CD4-positive, alpha-beta T cell treated with Interleukin-6 at 100 ng/mL for 8 hours (primary cell): ENCODE measurements around the gene SREBF1.

Source experiments
- DNase-seq: peaks from one replicate; pipeline ENCODE4 v3.0.0-alpha.2; 2020; ENCODE audit warnings: mixed read lengths, low spot score

The SREBF1 gene

DNA sequence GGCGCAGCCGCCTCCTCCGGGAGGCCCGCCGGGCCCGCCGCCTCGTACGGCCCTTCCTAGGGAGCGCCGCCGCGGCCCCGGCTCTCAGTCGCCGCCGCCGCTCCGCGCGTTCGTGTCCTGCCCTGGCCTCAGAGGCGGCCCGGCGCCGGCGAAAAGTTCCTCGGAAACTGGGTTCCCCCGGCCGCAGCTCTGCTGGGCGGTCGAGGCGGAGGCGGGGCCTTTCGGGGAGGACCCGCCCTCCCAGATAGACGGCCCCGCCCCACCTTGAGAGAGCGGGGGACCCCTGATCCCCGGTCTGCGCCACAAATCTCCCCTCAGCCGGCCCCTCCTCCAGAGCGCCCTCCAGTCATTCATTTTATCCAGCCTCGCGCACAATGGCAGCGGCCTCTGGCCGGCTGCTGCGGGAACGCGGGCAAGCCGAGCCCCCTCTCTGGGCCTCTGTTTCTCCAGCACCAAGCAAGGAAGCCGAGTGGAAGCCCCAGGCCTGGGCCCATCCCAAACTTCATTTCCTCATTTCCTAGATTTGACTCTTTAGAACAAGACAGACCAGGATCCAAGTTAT, at the start of gene SREBF1:
SREBF1 (minus strand) TSS at position 169 of the 562 bp plus-strand sequence. CDS start 169 bp downstream, outside the sequence.
- peak; percentile 54 for DNase-seq

DNA sequence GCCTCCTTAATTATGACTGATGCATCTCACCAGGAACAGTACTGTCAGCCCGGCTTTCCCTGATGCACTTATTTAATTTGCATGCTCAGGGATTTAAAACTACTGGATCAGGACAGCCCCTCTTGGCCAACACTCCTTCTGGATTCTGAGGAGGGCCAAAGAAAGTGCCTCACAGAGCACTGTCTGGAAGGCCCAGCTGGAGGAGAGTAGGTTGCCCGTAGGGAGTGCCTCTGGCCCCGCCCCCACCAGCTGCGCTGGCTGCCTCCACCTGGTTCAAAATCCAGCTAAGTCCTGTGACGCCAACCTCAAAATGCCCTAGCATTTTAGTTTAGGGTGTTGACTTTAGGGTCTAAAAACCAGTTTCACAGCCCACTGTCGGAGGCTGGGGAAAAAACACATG, 49.4 kb upstream of the SREBF1 start:
- no peak for DNase-seq

DNA sequence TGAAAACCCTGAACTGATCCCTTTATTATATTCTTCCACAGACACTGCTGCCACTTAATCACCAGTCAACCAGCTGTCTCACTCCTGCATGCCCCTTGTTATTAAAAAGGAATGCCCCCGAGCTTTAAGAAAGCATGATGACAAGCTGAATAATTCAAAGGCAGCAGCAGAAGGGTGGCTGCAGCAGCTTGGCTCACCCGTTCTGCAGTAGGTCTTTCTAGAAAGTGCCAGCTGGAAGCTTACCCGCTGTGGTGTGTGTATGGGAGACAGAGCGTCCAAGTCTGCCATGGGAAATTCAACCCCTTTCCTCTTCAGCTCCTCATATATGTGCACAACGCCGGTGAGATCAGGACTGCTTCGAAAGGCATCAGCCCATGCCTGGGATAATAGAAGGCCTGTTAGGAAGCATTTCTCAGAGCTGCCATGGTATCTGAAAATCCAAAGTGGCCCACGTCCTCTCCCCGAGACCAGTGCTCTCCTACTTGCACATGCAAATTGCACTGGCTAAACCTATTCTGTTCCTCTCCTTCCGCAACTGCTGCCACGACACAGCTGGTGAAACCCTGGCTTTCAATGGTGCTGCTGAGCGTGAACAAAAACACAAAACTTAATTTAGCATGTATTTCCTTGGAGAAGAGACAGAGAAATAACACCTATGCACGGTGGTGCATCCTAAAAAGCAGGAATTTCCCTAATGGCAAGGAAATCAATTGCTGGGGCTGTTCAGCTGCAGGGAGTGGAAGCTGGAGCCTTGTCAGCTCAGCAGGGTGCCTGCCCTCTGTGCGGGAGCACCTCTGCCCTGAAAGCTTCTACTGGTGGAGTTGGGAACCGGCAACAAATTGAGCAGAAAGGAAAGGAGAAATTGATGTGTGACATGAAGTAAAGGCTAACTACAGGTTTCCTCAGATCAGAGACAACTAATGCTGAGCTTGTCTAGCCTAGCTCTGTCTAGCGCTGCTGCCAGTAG, 47.9 kb upstream of the SREBF1 start:
- no peak for DNase-seq

DNA sequence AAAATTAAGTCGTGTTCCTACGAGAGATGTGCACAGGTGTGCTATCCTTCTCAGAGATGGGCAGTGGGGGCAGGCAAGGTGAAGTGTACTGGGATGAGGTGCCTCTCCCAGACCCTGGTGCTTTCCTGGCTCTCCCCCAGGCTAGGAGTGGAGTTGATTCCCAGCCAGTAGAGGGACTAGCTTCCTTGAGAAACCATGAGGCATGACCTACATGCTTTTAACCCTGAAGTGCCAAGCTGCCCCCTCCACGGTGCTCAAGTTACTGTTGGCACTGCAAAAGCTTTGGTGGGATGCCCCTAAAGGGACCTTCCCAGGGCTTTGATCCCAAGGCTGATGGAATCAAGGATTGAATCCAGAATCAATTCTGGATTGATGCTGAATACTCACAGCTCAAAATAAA, 47.0 kb upstream of the SREBF1 start:
- no peak for DNase-seq

DNA sequence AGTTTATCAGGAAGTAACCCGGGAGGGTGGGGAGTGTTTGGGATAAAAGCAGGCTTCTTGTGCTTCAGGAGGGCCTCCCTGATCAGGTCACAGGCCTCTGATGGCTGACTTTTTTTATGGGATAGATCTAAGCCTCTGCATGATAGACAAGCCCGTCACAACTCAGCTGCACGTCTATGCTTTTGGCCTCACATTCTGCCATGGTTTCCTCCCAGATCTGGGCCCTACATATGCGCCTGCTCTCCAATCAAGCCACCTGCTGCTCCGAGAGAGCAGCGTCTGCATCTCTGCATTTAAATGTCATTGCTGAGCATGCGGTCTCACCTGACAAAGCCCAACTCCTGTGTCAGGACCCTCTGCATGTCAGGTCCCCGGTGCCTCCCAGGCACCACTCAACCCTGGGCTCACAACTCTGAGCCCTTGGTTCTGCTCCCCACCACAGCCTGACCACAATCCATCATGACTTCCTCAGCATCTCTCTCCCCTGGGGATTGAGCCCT, 45.3 kb upstream of the SREBF1 start:
- no peak for DNase-seq

DNA sequence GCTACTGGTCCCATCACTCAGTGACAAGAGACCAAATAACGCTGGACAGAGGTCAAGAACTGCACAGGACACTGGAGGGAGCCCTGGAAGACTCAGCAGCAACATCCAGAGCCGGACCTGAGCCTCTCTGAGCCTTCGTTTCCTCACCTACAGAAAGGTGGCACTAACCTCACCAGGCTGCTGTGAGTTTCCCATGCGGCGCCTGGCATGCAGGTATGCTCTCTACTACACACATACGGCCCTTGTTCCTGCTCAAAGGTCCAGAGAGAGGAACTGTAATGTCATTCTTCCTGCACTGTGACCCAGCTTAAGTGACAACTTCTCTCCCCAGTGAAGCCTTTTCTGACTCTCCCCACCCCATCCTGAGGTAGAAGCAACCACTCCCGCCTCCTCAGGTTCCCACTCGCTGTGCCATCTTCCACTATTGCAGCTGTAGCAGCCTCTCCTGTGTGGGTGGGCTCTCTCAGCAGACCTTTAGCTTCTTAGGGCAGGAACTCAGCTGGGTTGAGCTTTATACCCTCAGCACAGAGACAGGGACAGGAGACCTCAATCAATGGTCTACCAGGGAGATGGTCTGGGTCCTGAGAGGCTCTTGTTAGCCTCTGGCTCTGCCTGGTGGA, 43.9 kb upstream of the SREBF1 start:
- DNase-seq = no peak

DNA sequence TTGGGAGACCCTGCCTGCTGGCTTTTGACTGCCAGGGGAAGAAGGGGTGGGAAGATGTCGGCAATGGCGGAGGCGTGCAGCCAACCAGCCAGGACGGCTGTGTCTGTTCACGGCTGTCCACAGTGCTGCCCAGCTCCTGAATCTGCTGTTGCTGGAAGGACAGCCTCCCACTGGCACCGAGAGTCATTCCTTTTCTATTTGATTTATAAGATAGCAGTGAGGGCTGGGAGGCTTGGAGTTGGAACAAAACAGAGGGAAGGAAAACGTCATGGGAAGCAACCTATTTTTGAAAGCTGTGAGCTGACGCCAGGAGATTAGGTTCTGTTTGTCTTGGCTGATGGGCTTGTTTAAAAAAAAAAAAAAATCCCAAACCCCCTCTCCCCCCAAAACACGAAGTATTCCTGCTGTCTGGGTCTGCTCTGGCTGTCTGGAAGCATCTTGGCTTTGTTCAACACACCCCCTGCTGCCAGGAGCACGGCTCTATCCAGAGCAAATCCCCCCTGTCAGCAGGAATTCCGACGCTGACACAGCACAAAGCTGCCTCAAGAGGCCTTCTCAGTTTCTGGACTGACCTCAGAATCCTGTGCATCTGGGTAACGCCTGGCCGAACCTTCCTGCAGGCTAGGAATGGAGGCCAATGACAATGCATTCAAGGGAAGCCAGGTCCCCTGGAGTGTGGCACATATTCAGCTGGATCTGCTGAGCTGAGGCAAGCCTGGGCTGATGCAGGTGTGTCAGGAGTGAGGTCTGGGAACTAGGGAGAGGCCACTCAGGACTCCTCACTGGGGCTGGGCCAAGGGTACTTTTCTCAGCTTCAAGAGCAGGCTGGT, 41.0 kb upstream of the SREBF1 start:
- DNase-seq = no peak

DNA sequence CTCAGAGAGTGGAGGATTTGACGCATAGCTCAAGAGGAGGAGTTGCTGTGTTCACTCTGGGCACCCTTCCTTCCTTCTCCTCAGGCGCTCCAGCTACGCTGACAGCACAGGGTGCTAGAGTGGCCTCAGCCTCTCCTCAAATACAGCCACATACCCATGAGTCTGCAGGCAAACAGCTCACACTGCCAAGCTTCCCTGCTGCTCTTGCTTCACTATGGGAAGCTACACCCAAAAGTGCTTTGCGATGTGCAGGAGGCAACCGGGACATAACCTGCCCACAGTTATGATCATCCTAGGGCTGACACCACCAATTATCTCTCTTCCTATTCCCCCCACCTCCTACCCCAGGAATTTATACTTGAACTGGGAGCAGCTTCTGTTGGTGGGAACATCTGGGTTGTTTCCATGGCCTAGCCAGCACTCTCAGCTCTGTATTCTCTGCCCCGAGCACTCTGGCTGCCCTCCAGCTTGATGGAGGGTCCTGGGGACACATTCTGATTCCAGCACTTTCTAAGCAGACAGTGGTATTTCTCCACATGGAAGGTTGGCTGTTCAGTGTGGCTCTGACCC, 40.3 kb upstream of the SREBF1 start:
- DNase-seq = no peak

DNA sequence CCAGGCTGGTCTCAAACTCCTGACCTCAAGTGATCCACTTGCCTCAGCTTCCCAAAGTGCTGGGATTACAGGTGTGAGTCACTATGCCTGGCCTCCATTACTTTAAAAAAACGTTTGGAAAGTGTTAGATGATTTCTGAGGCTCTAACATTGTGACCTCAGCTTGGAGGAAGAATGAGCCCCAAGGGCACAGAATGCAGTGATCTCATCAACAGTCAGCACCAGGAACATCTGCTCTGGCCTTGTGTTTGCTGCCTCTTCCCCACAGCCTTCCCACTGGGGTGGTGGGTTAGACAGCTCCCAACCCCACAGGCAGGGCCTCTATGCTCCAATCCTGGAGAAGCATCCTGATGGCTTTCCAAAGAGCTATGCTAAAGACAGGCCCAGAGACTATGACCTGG, 37.7 kb upstream of the SREBF1 start:
- no peak for DNase-seq

DNA sequence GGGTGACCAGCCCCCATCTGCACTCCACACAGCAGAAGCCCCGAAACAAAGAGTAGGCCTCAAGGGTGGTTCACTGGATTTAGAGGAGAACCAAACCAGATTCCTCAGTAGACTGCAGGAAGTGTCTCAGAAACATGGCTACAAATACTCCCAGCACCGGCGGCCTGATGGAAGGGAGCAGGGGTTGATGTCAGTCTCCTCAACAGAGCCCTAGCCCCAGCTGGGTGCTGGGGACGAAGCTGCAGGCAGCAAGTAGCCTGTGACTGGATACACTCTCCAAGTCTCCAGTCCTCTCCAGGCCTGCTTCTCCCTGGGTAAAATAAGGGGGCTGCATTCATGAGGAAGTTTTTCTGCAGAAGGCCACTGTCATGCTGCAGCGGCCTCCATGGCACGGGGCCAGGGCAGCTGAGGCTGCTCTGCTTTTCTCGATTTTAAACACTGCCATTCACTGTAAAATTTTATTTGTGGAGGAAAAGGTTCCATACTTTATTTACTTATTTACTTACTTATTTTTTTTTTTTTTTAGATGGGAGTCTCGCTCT, 36.7 kb upstream of the SREBF1 start:
- DNase-seq = no peak

DNA sequence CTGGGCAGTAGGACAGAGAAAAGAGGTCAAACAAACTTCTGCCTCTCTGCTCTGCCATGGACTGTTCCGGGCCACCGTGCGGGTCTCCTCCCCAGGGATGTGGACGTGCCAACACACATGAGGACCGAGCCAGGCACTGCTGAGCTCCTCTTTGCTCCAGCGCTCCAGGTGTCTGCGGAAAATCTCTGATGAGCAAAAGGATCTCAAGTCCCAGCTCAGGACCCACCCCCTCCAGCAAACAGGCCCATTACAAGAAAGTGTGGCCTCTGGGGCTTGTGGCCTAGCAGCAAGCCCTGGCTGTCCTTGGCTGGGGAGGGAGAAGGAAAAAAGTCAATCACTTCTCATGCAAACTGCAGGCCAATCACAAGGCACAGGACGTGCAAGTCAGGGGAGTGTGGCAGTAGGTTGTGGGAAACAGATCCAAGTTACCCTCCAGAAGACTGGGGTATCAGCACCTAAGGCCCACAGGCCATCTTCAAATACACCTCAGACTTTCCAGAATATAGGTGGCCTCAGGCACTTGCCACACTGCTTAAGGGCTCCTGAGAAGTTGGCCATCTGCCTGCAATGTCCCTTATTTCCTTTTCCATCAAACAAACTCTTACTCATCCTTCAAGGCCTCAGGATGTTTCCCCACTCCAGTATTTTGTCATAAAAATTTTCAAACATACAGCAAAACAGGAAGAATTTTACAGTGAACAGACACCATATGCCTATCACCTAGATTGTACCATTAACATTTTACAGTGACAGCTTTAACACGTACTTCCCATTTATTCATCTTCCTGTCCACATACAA, 36.0 kb upstream of the SREBF1 start:
- no peak for DNase-seq

DNA sequence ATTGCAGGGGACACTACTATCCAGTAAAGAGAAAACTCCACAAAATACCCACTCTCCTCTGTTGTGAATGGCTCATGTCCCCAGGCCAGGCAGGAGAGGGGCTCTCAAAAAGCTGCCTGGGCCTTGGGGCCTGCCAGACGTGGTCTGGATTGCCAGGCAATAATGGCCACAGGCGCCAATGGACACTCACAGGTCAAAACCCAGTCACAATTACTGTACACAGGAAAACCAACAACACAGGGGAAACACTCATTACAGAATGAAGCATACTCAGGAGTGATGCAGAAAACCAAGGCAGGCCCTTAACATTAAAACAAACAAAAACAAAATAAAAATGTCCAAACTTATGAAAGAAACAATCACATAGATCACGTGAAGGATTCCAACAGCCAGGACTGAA, 35.1 kb upstream of the SREBF1 start:
- DNase-seq = no peak

DNA sequence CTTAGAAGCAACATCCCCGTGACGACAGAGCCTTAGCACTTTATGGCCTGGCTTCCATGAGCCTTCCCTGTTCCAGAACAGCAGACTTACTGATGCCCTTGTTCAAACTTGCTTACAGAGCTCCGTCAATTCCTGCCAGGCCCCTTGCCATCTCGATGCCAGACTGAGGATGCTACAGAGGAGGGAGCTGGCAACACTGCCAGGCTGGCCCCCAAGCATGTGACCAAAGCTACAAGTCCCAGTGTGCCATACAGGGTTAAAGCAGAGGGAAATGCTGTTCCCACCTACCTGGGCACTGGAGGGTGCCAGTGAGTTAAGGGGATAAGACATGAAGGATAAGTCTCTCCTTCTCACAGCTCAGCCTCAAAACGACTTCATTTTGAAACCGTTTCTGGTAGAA, 33.5 kb upstream of the SREBF1 start:
- no peak for DNase-seq

DNA sequence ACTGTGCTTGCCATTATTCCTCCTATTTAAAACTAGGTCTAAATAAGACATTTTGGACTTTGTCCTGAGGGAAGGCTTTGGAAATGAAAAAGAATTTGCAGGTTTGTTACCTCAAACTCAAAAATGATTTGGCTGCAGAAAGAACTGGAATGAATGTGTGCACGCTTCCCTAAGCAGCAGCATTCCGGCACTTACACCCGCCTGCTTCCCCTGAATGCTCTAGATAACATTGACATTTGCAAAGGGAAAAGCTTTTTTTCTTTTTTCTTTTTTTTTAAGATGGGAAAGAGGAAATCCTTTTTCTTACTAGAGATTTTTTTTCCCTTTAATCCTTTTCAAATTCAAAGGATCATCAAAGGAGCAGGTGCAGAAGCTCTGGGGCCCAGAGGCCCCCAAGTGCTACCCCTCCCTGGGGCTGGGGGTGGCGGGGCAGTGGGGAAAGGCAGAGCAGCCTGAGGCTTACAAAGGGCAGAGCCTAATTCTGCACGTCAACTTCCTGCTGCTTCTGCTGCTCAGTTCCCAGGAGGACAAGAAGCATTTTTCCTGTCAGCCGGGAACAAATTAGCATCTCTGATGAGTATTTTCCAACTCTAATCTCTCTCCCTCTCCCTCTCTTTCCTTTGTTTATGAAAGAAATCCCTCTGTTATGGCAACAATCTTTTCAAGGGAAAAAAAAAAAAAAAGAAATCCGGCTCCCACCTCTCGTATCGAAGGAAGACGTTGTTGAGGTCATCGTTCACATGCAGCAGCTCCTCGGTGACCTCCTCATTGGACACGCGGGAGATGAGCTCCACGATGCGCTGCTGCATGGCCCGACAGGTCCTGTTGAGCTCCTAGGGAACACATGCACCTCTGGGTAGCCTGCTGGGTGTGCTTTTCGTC, 32.1 kb upstream of the SREBF1 start:
- DNase-seq = no peak

DNA sequence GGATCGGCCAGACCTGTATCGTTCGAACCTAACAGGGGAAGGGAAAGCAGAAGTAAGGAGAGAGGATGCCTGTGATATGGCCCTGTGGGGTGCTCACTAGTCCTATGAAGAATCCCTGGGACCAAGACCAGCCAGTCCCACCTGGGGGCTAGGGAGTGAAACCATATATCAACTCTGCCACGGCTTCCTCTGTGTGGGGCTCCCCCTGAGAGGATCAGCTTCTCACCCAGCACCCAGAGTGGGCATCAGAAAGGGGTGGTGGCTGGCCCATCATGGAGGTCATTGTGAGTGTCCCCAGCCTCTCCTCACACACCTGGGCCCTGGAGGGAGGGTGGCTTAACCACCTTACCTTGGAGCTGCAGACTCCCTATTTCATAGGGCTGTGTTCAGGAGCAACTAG, 30.1 kb upstream of the SREBF1 start:
- DNase-seq = no peak

DNA sequence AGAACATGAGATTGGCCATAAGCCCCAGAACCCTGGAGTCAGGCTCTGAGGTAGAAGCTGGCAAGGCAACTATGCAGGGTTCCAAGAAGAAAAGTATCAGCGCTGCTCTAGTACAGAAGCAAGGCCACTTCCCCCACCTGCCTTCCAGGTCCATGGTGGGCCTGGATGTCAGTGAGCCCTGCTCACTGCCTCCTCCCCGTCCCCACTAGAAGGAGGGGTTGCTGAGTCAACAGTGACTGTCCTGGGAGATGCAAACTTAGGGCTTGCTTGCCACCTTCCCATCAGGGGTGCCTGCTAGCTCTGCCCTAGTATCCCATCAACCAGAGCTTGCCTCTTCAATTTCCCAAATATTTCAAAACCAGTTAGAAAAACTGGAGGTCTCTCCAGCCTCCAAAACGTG, 29.6 kb upstream of the SREBF1 start:
- DNase-seq = no peak

DNA sequence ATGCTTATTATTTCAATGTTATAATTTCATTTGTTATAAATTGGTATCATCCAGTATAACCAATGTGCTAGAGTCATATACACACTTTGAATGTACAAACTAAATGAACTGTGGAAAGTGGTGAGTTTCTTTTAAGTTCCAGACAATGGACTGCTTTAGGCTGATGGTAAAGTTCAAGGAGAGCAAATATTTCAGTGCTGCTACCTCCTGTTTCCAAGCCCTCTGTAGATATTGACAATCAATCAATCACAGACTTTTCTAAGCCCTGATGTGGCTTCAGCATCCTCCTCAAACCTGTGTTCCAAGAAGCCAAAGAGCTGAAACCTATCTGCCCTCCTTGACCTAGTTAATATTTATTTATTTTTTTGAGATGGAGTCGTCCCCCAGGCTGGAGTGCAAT, 28.2 kb upstream of the SREBF1 start:
- DNase-seq = no peak

DNA sequence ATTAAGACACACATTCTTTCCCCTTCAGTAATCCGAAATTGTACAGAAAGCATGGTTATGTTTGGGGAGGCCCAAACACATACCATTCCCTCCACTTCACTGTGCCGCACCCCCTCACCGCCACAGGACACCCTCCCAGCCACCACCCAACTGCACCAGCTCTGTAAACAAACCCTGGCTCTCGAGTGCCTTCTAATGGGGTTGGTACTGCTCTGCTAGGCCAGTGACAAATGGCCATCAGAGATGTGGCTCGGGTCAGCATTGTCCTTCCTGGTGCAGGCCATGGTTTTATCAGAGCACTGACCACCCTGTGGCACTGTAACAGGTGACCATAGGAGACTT, 24.0 kb upstream of the SREBF1 start:
- DNase-seq = no peak

DNA sequence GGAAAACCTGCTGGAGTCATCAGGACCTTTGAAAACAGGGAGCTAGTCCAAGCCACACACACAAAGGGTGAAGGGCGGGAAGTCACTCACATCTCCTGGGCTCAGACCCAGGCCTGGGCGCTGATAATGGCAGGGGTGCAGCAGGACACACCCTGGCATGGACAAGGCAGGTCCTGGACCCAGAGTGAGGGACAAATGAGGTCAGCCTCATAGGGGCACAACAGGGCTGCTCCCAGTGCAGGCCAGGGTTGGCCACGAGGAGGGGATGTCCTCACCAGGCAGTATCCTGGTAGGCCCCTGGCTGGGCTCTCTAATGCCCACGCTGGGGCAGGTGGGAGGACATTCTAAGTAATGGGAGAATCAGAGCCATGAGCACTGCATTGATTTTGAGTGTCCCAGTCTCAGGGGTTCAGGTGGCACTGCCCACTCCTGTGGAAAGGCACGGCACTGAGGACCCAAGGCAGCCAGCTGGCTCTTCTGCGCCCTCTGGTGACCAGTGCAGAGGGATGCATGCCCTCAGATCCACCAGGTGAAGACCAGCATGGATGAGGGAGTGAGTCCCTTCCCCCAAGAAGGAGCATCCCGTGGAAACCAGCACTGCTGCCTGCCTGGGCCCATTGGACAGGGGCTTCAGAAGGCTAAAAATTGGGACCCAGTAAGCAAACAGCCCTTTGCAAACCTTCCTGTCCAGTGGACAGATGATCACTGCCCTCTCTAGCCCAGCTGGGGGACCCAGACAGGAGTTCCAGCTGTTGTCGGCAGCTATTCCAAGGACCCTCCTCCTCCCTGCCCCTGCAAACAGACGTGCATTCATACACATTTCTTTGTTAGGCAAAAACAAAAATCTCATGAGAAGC, 23.4 kb upstream of the SREBF1 start:
- peak; percentile 72 for DNase-seq
